C4-2B (cell line): ENCODE measurements around the gene CASP5.

Experiments used
- CTCF ChIP-seq: fragments of 450-650 bp; conservative IDR thresholded peaks from 2 replicates; pipeline ENCODE4 v1.5.1; 2017; ENCODE audit warnings: mild to moderate bottlenecking
- ZFX ChIP-seq: fragments of 450-650 bp; IDR thresholded peaks from 2 replicates; pipeline ENCODE4 v1.6.1; 2017

- TF ChIP-seq CTCF (peak; percentile 53), ZFX (no peak)
These were observed 25.7 kb downstream of the CASP5 start for GRCh38 chr11:104997288-104997687.
